HG02759 (cell line): ENCODE measurements around the gene SLC2A4.

ENCODE experiments used
- ATAC-seq: cut with Tn5 transposase; IDR thresholded peaks from one replicate; pipeline ENCODE4 v1.9.1; 2021; ENCODE audit warnings: mild to moderate bottlenecking, moderate library complexity; ENCODE audit not compliant: unreplicated experiment

Gene SLC2A4

GRCh38 chr17:7296189-7296861 lies 14.8 kb downstream of the SLC2A4 start:
- ATAC-seq, result no peak

- ATAC-seq, result no peak
Observed at GRCh38 chr17:7304179-7304578, 22.7 kb downstream of the SLC2A4 start.

- ATAC-seq, result peak; percentile 77
Observed at GRCh38 chr17:7306911-7307685, 25.6 kb downstream of the SLC2A4 start, which contains the start of gene EIF5A. Gene EIF5A, plus strand, starts transcription at chr17:7307628. Its CDS starts 2,008 bp downstream, at chr17:7309636.

- no peak for ATAC-seq
Observed at GRCh38 chr17:7307686-7308624, 26.4 kb downstream of the SLC2A4 start.

GRCh38 chr17:7308625-7309433 lies 27.3 kb downstream of the SLC2A4 start:
- ATAC-seq, result no peak

- no peak for ATAC-seq
Observed at GRCh38 chr17:7309628-7310027, 28.1 kb downstream of the SLC2A4 start.

GRCh38 chr17:7311110-7311705 lies 29.7 kb downstream of the SLC2A4 start:
- ATAC-seq, result no peak

- ATAC-seq, result no peak
Observed at GRCh38 chr17:7312432-7313087, 31.0 kb downstream of the SLC2A4 start.

GRCh38 chr17:7313088-7313889 lies 31.8 kb downstream of the SLC2A4 start:
- no peak for ATAC-seq

GRCh38 chr17:7313890-7314718 lies 32.6 kb downstream of the SLC2A4 start:
- ATAC-seq, result no peak

- peak; percentile 86 for ATAC-seq
Observed at GRCh38 chr17:7314719-7315569, 33.4 kb downstream of the SLC2A4 start, which contains the start of gene GPS2. Gene GPS2, minus strand, starts transcription at chr17:7315360. Its CDS starts 308 bp downstream, at chr17:7315052.

GRCh38 chr17:7315570-7316235 lies 34.2 kb downstream of the SLC2A4 start:
- ATAC-seq, result no peak

GRCh38 chr17:7317161-7317803 lies 35.8 kb downstream of the SLC2A4 start:
- no peak for ATAC-seq

- no peak for ATAC-seq
Observed at GRCh38 chr17:7318121-7318860, 36.8 kb downstream of the SLC2A4 start.

- ATAC-seq, result no peak
Observed at GRCh38 chr17:7321466-7321865, 39.9 kb downstream of the SLC2A4 start.
